ENCODE results near the gene PLPP1.
"Not testable (repeated sequence)": the region's sequence is repeated elsewhere in the genome, so short reads cannot be mapped to it uniquely, and the experiment has no call there.

PLPP1 gene

GRCh38 chr5:55568654-55569512, 34.1 kb upstream of the PLPP1 start:
- TF ChIP-seq POLR2A (IDR thresholded peaks at IDR 0.05; ENCODE audit: low read depth, low read length) = no peak
- DNase-seq (ENCODE audit: insufficient read length, low spot score) (no peak), FAIRE-seq (no peak)

GRCh38 chr5:55564721-55565120, 30.0 kb upstream of the PLPP1 start:
- no peak for TF ChIP-seq POLR2A (IDR thresholded peaks at IDR 0.05; ENCODE audit: low read depth, low read length)
- FAIRE-seq (no peak), DNase-seq (ENCODE audit: insufficient read length, low spot score) (no peak)

- no peak for FAIRE-seq
- TF ChIP-seq POLR2A (IDR thresholded peaks at IDR 0.05; ENCODE audit: low read depth, low read length) = no peak
- DNase-seq (ENCODE audit: insufficient read length, low spot score) = no peak
Measured at GRCh38 chr5:55558484-55558883, 23.7 kb upstream of the PLPP1 start.

- TF ChIP-seq POLR2A (IDR thresholded peaks at IDR 0.05; ENCODE audit: low read depth, low read length) = no peak
- no peak for FAIRE-seq
- DNase-seq (ENCODE audit: insufficient read length, low spot score) = no peak
Measured at GRCh38 chr5:55557123-55557522, 22.4 kb upstream of the PLPP1 start.

GRCh38 chr5:55554585-55555202, 19.9 kb upstream of the PLPP1 start:
- DNase-seq (ENCODE audit: insufficient read length, low spot score) = no peak
- TF ChIP-seq POLR2A (IDR thresholded peaks at IDR 0.05; ENCODE audit: low read depth, low read length) = no peak
- no peak for FAIRE-seq

GRCh38 chr5:55551904-55552303, 17.1 kb upstream of the PLPP1 start:
- DNase-seq (ENCODE audit: insufficient read length, low spot score) = no peak
- FAIRE-seq = no peak

GRCh38 chr5:55551358-55551757, 16.6 kb upstream of the PLPP1 start:
- no peak for TF ChIP-seq POLR2A (IDR thresholded peaks at IDR 0.05; ENCODE audit: low read depth, low read length)
- FAIRE-seq (no peak), DNase-seq (ENCODE audit: insufficient read length, low spot score) (no peak)

More at GRCh38 chr5:55551904-55552303, 17.1 kb upstream of the PLPP1 start:
- no peak for TF ChIP-seq POLR2A (IDR thresholded peaks at IDR 0.05; ENCODE audit: low read depth, low read length)

- FAIRE-seq = no peak
- no peak for DNase-seq (ENCODE audit: insufficient read length, low spot score)
- TF ChIP-seq POLR2A (IDR thresholded peaks at IDR 0.05; ENCODE audit: low read depth, low read length) = no peak
Measured at GRCh38 chr5:55547781-55548180, 13.0 kb upstream of the PLPP1 start.

- TF ChIP-seq POLR2A (IDR thresholded peaks at IDR 0.05; ENCODE audit: low read depth, low read length) = no peak
- DNase-seq (ENCODE audit: insufficient read length, low spot score) (no peak), FAIRE-seq (no peak)
Measured at GRCh38 chr5:55546947-55547346, 12.2 kb upstream of the PLPP1 start.

GRCh38 chr5:55544341-55544740, 9.6 kb upstream of the PLPP1 start:
- no peak for TF ChIP-seq POLR2A (IDR thresholded peaks at IDR 0.05; ENCODE audit: low read depth, low read length)
- no peak for DNase-seq (ENCODE audit: insufficient read length, low spot score)
- no peak for FAIRE-seq

- FAIRE-seq = no peak
- DNase-seq (ENCODE audit: insufficient read length, low spot score) = no peak
- no peak for TF ChIP-seq POLR2A (IDR thresholded peaks at IDR 0.05; ENCODE audit: low read depth, low read length)
Measured at GRCh38 chr5:55541056-55541635, 6.4 kb upstream of the PLPP1 start.

GRCh38 chr5:55540525-55540924, 5.8 kb upstream of the PLPP1 start:
- no peak for TF ChIP-seq POLR2A (IDR thresholded peaks at IDR 0.05; ENCODE audit: low read depth, low read length)
- DNase-seq (ENCODE audit: insufficient read length, low spot score) (no peak), FAIRE-seq (no peak)

- no peak for FAIRE-seq
- no peak for TF ChIP-seq POLR2A (IDR thresholded peaks at IDR 0.05; ENCODE audit: low read depth, low read length)
Measured at GRCh38 chr5:55540024-55540423, 5.3 kb upstream of the PLPP1 start.

GRCh38 chr5:55538661-55539060, 3.9 kb upstream of the PLPP1 start:
- no peak for FAIRE-seq
- DNase-seq (ENCODE audit: insufficient read length, low spot score) = no peak
- TF ChIP-seq POLR2A (IDR thresholded peaks at IDR 0.05; ENCODE audit: low read depth, low read length) = no peak

More at GRCh38 chr5:55540024-55540423, 5.3 kb upstream of the PLPP1 start:
- no peak for DNase-seq (ENCODE audit: insufficient read length, low spot score)

GRCh38 chr5:55537315-55537714, 2.6 kb upstream of the PLPP1 start:
- not testable (repeated sequence) for FAIRE-seq; DNase-seq (ENCODE audit: insufficient read length, low spot score)

All from H54 (cell line).